ENCODE data around the gene ITGA7. TPM values are rescaled to one million over a fixed set of nuclear protein-coding genes. Genes with fewer than 3 reads are reported as not detected.

The ITGA7 gene
- total RNA-seq, 1 experiment from 2014 or later, result 96.2 TPM

DNA sequence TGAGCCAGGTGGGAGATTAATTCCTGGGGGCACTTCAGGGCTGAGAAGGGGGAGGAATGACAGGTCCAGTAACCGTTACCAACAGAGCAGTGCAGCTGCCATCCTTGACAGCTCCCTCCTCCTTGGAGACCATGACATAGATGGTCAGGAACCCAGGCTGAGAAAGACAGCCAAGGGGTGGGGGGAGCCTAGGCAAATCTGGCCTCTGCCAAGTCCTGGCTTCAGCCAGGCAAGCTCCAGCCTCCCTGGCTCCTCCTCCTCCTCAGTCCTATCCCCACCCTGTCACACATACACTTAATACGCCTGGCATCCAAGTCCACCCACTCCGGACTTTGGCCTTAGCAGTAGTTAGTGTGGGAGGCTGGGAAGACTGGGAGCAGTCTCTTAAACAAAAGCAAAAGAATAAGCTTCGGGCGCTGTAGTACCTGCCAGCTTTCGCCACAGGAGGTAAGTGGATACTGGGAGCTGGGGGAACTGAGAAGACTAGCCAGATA is 12.4 kb upstream of the ITGA7 start, which contains the start of gene RDH5:
Gene RDH5, plus strand, starts transcription at position 323 of the 494 bp plus-strand sequence. CDS start 792 bp downstream, outside the sequence.
- POLR2A ChIA-PET, result interaction anchor here (1.4 kb wide), 1 partner anchor 9 kb away, joined by 6 read pairs; the partner anchor contains the start of gene CD63
- no peak for TF ChIP-seq TEAD4 (CRISPR knock-in tag; IDR thresholded peaks at IDR 0.05)
- TF ChIP-seq ZNF425 (CRISPR knock-in tag; conservative IDR thresholded peaks at IDR 0.05), result no peak
- no peak for TF ChIP-seq FOXJ3 (CRISPR knock-in tag; IDR thresholded peaks at IDR 0.05; ENCODE audit: borderline replicate concordance)
- no peak for TF ChIP-seq MXD4 (CRISPR knock-in tag; IDR thresholded peaks at IDR 0.05; ENCODE audit: borderline replicate concordance)
- TF ChIP-seq, protein P1, sequence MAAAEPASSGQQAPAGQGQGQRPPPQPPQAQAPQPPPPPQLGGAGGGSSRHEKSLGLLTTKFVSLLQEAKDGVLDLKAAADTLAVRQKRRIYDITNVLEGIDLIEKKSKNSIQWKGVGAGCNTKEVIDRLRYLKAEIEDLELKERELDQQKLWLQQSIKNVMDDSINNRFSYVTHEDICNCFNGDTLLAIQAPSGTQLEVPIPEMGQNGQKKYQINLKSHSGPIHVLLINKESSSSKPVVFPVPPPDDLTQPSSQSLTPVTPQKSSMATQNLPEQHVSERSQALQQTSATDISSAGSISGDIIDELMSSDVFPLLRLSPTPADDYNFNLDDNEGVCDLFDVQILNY (CRISPR knock-in tag; IDR thresholded peaks at IDR 0.05), result no peak
- no peak for TF ChIP-seq JAZF1 (CRISPR knock-in tag; IDR thresholded peaks at IDR 0.05)
- no peak for TF ChIP-seq SMAD4 (CRISPR knock-in tag; IDR thresholded peaks at IDR 0.05)
- TF ChIP-seq RORB (CRISPR knock-in tag; IDR thresholded peaks at IDR 0.05), result no peak
- no peak for TF ChIP-seq NFYB (CRISPR knock-in tag; conservative IDR thresholded peaks at IDR 0.05; ENCODE audit: low read depth)
- no peak for TF ChIP-seq NFATC4 (CRISPR knock-in tag; IDR thresholded peaks at IDR 0.05)
- ATAC-seq (no peak), DNase-seq (ENCODE audit: low spot score) (no peak)
- Mint-ChIP-seq H3K27ac (peak within 1 kb of the TSS; percentile 36; the same call in 1 of the 2 replicates), H3K4me3 (no peak within 1 kb of the TSS), H3K9me3 (no peaks in the 10 kb centered on the region), H3K27me3 (ENCODE audit: low read depth) (0 out of 2 replicates have a peak, but pooled peaks cover 3% of the 10 kb centered on the region), H3K36me3 (peaks cover 6% of the 10 kb centered on the region; the same call in 1 of the 2 replicates), H3K4me1 (peaks cover 39% of the 10 kb centered on the region)
- CTCF ChIA-PET, result interaction anchor here (0.9 to 10.8 kb wide), 12 partner anchors 10 to 220 kb away, joined by 3 to 160 read pairs (median 6); partner anchors contain the start of genes CD63, DGKA and ITGA7

DNA sequence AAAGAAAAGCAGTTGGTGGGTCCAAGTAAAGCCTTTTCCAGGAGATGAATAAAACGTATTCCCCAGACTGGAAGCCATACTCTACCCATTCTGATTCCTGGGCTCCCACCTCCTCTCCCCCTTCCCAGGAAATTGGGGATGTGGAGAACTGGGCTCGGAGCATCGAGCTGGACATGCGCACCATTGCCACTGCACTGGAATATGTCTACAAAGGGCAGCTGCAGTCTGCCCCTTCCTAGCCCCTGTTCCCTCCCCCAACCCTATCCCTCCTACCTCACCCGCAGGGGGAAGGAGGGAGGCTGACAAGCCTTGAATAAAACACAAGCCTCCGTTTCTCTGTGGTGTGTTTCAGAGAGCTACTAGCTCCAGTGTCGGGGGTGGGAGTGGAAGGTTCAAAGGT is 11.7 kb upstream of the ITGA7 start:
- Mint-ChIP-seq H3K4me1 (peaks cover 37% of the 10 kb centered on the region), H3K4me3 (no peak overlapping the region), H3K9me3 (no peaks in the 10 kb centered on the region), H3K27me3 (ENCODE audit: low read depth) (0 out of 2 replicates have a peak, but pooled peaks cover 3% of the 10 kb centered on the region), H3K36me3 (peaks cover 6% of the 10 kb centered on the region; the same call in 1 of the 2 replicates), H3K27ac (no peak overlapping the region)
- ChIA-PET POLR2A (no interaction called here), CTCF (interaction anchor here (0.6 to 10.8 kb wide), 9 partner anchors 9 to 73 kb away, joined by 3 to 160 read pairs (median 6); partner anchors contain the start of genes CD63 and ITGA7)
- ATAC-seq, result no peak
- DNase-seq (ENCODE audit: low spot score), result no peak
- TF ChIP-seq NFE2L1 (CRISPR knock-in tag; IDR thresholded peaks at IDR 0.05) (no peak), SOX15 (CRISPR knock-in tag; IDR thresholded peaks at IDR 0.05) (no peak), ATF2 (CRISPR knock-in tag; IDR thresholded peaks at IDR 0.05; ENCODE audit: borderline replicate concordance, low read depth) (no peak), FOXP4 (CRISPR knock-in tag; IDR thresholded peaks at IDR 0.05) (no peak), AR (CRISPR knock-in tag; IDR thresholded peaks at IDR 0.05) (no peak), CBFB (CRISPR knock-in tag; IDR thresholded peaks at IDR 0.05; ENCODE audit: low read depth) (no peak)
- TF ChIP-seq, protein P2, sequence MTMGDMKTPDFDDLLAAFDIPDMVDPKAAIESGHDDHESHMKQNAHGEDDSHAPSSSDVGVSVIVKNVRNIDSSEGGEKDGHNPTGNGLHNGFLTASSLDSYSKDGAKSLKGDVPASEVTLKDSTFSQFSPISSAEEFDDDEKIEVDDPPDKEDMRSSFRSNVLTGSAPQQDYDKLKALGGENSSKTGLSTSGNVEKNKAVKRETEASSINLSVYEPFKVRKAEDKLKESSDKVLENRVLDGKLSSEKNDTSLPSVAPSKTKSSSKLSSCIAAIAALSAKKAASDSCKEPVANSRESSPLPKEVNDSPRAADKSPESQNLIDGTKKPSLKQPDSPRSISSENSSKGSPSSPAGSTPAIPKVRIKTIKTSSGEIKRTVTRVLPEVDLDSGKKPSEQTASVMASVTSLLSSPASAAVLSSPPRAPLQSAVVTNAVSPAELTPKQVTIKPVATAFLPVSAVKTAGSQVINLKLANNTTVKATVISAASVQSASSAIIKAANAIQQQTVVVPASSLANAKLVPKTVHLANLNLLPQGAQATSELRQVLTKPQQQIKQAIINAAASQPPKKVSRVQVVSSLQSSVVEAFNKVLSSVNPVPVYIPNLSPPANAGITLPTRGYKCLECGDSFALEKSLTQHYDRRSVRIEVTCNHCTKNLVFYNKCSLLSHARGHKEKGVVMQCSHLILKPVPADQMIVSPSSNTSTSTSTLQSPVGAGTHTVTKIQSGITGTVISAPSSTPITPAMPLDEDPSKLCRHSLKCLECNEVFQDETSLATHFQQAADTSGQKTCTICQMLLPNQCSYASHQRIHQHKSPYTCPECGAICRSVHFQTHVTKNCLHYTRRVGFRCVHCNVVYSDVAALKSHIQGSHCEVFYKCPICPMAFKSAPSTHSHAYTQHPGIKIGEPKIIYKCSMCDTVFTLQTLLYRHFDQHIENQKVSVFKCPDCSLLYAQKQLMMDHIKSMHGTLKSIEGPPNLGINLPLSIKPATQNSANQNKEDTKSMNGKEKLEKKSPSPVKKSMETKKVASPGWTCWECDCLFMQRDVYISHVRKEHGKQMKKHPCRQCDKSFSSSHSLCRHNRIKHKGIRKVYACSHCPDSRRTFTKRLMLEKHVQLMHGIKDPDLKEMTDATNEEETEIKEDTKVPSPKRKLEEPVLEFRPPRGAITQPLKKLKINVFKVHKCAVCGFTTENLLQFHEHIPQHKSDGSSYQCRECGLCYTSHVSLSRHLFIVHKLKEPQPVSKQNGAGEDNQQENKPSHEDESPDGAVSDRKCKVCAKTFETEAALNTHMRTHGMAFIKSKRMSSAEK (CRISPR knock-in tag; IDR thresholded peaks at IDR 0.05; ENCODE audit: borderline replicate concordance), result no peak
- TF ChIP-seq, protein P3, sequence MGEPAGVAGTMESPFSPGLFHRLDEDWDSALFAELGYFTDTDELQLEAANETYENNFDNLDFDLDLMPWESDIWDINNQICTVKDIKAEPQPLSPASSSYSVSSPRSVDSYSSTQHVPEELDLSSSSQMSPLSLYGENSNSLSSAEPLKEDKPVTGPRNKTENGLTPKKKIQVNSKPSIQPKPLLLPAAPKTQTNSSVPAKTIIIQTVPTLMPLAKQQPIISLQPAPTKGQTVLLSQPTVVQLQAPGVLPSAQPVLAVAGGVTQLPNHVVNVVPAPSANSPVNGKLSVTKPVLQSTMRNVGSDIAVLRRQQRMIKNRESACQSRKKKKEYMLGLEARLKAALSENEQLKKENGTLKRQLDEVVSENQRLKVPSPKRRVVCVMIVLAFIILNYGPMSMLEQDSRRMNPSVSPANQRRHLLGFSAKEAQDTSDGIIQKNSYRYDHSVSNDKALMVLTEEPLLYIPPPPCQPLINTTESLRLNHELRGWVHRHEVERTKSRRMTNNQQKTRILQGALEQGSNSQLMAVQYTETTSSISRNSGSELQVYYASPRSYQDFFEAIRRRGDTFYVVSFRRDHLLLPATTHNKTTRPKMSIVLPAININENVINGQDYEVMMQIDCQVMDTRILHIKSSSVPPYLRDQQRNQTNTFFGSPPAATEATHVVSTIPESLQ (CRISPR knock-in tag; IDR thresholded peaks at IDR 0.05), result no peak
